Activated naive CD4-positive, alpha-beta T cell treated with anti-CD3 and anti-CD28 coated beads, Interleukin-2, amount 50 U/mL, for 16 hours (primary cell): Measurements from ENCODE around the gene CTLA4.
"Not testable (repeated sequence)": the region's sequence is repeated elsewhere in the genome, so short reads cannot be mapped to it uniquely, and the experiment has no call there.

ENCODE experiments used
- DNase-seq: peaks from one replicate; pipeline ENCODE4 v3.0.0-alpha.2; 2020

Gene CTLA4

DNA sequence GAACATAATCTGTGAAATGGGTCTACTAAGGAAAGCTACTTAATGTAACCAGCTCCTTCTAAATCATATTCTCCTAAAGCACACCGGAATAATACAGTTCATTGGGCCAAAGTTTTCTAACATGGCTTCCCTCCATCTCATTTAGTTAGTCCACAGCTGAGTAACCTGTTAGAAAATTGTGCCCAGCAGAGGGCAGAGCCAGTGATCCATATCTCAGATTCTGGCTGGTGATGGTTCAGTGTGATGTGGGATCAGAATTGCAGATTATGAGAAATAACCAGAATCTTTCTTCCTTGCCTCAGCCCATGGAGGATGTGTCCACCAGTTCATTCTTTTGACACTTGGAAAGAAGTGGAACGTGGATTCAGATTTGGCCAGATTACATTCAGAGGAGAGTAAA, 9.4 kb upstream of the CTLA4 start:
- DNase-seq: peak; percentile 20

DNA sequence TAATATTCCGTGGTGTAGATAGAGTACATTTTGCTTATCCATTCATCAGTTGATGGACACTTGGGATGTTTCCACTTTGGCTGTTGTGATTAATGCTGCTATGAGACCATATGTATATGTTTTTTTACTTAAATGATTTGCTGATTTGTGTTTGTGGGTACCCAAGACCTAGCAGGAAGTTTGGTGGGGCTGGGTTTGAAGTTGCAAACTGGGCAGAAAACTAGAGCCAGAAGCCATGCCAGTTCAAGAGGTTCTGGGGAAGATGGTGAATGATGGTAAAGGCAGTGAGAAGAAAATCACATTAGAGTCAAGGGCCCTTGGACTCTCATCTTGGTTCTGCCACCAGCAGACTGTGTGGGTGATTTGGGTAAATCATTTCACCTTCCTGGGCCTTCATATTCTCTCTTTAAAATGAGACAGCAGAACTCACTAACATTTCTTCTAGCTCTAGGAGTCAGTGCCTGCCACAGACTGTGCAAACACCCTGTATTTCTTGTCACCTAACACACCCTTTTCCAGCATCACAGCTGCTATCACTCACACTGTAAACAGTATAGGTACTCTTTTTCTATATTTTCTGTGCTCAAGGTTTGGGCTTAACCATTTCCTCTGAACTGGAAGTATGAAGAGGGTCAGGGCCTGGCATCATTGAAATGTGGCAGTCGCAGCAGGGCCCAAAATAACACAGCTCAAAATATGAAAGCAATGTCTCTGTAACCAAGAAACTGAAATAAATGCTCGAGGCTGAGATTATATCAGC, 8.4 kb upstream of the CTLA4 start:
- no peak for DNase-seq

DNA sequence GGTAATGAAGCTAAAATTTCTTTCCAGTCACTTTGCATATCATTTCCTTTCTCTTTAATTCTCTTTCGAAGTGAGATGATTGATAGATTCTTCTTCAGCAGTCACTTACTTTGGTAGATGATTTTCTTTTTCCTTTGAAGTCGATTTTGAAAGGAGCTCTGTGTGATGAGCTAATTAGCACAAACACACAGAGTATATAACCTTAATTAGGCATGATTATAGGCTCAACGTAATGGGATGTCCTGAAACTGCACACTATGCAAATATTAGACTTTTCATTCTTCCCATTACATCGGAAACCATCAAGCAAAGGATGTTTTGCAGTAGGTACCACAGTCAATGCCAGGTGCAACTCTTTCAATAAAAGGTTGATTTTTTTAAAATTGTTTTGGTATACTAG, 6.4 kb upstream of the CTLA4 start:
- DNase-seq: no peak

DNA sequence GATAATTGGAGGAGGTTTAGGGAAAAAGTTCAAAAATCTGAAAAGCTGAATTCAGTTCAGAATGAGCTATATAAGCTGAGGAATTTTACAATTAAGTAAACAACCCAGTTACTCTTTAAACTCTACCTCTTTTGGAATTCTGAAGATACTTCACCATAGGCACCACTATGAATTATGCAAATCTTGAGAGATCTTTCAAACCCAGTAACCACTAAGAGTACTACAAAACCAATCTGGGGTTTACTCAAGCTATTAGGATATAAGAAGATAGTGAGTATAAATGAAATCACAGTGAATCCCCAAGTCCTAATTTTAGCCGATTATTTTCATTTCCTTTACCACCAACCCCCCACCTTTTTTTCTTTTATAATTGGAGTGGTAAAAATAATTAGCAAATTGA, 6.0 kb upstream of the CTLA4 start:
- no peak for DNase-seq

DNA sequence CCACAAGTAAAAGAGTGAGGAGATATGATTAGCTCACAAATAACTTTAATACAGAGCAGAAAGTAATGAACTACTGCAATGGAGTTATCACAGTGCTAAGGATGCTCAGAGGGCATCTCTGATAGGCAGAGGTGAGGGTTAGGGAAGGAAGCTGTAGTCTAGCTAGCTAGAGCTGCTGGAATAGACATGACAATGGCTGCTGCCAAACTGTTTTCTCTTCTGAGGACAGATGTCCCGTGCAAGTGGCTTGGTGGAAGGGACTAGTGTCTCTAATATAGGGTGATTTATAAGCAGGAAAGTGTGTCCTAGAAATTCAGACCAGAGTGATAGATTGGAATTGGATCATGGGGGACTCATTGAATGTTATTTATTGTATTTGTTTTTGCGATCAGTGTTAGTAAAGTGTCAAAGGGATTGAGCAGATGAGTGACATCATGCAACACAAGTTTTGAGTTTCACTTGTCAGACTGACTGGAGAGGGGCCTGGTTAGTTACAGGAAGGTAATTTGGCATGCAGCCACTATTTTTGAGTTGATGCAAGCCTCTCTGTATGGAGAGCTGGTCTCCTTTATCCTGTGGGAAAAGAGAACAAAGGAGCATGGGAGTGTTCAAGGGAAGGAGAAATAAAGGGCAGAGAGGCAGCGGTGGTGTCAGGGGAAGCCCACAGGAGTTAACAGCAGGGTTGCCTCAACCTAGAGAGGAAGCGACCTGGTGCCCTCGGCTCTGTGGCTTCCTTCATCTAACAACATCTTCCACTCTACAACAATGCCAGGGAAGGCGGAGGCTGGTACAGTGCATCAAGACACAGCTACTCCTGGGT, 1.9 kb downstream of the CTLA4 start:
- DNase-seq: peak; percentile 44

DNA sequence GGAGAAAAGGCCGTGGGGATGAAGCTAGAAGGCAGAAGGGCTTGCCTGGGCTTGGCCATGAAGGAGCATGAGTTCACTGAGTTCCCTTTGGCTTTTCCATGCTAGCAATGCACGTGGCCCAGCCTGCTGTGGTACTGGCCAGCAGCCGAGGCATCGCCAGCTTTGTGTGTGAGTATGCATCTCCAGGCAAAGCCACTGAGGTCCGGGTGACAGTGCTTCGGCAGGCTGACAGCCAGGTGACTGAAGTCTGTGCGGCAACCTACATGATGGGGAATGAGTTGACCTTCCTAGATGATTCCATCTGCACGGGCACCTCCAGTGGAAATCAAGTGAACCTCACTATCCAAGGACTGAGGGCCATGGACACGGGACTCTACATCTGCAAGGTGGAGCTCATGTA, 2.9 kb downstream of the CTLA4 start:
- peak; percentile 20 for DNase-seq

DNA sequence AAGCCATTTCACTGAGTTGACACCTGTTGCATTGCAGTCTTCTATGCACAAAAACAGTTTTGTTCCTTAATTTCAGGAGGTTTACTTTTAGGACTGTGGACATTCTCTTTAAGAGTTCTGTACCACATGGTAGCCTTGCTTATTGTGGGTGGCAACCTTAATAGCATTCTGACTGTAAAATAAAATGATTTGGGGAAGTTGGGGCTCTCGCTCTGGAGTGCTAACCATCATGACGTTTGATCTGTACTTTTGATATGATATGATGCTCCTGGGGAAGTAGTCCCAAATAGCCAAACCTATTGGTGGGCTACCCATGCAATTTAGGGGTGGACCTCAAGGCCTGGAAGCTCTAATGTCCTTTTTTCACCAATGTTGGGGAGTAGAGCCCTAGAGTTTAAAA, 3.4 kb downstream of the CTLA4 start:
- no peak for DNase-seq

DNA sequence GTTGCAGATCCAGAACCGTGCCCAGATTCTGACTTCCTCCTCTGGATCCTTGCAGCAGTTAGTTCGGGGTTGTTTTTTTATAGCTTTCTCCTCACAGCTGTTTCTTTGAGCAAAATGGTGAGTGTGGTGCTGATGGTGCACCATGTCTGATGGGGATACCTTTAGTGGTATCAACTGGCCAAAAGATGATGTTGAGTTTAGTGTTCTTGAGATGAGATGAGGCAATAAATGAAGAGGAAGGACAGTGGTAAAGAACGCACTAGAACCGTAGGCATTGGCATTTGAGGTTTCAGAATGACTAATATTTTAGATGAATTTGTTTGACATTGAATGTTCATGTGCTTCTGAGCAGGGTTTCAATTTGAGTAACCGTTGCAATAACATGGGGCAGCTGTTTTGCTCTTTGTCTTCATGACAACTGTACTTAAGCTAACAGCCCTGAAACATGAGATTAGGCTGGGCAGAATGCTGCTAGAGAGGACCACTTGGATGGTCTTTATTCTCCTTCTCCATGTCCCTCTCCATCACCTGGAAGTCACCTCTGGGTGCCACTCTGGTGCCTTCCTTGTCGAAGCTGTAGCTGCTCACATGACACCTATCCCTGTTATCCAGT, 3.9 kb downstream of the CTLA4 start:
- peak; percentile 19 for DNase-seq

DNA sequence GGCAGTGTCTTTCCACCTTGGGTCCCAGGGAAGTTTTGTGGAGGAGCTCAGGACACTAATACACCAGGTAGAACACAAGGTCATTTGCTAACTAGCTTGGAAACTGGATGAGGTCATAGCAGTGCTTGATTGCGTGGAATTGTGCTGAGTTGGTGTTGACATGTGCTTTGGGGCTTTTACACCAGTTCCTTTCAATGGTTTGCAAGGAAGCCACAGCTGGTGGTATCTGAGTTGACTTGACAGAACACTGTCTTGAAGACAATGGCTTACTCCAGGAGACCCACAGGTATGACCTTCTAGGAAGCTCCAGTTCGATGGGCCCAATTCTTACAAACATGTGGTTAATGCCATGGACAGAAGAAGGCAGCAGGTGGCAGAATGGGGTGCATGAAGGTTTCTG, 5.9 kb downstream of the CTLA4 start:
- no peak for DNase-seq

DNA sequence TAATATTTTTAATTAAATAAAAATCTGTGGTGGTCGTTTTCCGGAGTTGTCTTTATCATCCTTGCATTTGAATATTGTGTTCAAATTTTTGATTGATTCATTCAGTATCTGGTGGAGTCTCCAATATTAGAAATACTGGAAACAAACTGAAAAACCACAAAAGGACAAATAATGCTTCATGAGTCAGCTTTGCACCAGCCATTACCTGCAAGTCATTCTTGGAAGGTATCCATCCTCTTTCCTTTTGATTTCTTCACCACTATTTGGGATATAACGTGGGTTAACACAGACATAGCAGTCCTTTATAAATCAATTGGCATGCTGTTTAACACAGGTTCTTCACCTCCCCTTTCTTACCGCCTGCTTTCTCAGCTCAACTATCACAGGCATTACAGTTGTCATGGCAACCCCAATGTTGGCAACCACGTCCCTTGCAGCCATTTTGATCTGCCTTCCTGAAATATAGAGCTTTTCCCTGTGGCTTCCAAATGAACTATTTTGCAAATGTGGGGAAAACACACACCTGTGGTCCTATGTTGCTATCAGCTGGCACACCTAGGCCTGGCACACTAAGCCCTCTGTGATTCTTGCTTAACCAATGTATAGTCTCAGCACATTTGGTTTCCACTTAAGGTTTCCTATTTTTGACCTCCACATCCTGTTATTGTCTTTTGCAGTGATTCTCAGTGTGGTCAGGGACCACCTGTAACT, 6.5 kb downstream of the CTLA4 start:
- DNase-seq: no peak

DNA sequence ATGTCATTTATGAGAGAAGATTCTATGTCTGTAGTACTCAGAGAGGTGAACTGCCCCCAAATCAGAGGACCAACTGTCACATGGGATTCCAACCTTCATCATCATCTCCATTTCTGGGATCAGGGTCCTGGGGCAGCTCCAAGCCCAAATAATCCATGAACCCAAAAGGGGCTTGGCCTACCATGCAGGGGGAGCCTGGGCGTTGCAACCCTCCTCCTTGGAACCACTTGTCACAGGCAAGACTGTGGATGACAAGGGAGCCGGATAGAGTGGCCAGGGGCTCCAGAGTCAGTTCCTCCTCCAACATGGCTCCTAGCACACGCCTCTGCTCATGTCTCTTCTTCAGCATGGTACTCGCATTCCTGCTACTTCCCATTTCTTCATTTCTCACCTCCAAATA, 7.9 kb downstream of the CTLA4 start:
- no peak for DNase-seq

DNA sequence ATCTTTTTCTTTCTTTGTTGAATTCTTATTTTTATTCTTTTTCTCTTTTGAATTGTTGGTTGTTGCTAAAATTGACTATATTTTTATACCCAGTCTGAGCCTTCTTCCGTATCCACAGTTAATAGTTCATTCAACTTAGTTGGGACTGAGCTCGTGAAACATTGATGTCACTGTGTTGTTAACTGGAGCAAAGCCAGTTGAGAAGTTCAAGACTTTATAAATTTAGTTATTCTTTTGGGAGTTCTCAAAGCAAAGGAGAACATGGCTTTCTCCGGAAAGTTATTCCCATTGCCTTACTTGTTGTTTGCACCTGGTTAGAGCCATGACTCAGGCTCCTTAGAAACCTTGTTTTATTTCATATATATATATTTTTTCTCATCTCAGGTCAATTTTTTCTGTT, 8.8 kb downstream of the CTLA4 start:
- DNase-seq: no peak

DNA sequence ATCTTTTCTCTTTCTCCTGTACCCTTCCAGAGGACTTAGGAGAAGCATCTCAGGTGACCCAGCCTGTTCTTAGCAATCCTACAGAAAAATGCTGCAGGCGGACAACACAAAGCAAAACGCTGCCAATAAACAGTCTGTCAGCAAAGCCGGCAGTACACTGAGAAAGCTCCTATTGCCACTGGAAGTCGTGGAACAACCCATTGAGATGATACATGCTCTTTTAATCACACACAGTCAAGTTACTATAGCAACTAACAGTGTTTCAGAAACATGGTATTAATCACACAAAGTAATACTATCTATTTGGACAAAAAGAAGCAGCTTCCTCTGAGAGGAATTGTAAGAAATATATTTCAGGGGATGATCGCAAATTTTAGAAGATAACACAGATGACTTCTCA, 10.5 kb downstream of the CTLA4 start:
- DNase-seq: no peak

DNA sequence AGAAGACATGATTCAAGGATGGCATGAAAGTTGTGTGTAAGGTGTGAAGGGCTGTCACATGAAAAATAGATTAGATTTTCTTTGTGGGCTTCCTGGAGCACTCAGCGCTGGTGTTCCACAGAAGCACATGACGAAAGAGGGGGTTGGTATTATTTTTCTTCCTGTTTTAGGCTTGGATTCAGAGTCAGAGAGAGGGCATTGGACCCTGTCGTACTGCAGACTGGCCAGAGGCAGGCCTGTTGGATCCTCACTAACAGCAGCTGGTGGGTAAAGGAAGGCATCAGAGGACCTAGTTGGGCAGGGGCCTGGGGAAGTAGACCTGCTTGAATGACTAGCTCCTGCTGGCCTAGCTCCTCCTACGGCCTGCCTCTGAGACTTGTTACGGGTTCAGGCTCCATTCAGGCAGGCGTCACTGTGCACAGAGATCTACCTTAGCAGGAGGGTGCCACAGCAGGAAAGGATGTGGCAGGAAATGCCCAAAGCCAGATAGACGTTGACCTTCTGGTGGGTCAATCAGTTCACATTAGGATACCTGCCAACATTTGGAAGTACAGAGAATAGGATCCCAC, 13.1 kb downstream of the CTLA4 start:
- no peak for DNase-seq

DNA sequence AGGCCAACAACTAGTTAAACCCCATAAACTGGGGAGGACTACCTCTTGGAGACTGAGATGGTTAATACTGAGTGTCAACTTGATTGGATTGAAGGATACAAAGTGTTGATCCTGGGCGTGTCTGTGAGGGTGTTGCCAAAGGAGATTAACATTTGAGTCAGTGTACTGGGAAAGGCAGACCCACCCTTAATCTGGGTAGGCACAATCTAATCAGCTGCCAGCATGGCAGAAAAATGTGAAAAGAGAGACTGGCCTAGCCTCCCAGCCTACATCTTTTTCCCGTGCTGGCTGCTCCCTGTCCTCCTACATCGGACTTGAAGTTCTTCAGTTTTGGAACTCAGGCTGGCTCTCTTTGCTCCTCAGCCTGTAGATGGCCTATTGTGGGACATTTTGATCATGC, 13.6 kb downstream of the CTLA4 start:
- not testable (repeated sequence) for DNase-seq

DNA sequence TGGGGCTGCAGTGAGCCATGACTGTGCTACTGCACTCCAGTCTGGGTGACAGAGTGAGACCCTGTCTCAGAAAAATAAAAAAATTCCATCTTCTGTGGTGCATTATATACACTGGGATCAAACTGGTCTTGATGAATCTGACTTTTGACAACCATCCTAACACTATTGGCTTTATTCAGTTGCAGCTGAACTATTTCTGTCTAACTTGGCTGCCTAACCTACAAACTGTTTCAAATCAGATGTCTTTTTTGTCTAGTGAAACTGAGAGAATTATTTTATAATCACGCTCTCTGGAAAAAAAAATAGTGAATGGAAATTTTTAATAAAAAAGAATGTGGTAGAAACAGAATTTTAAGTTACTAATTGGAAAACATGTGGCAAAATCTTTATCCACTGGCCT, 15.0 kb downstream of the CTLA4 start:
- DNase-seq: no peak

DNA sequence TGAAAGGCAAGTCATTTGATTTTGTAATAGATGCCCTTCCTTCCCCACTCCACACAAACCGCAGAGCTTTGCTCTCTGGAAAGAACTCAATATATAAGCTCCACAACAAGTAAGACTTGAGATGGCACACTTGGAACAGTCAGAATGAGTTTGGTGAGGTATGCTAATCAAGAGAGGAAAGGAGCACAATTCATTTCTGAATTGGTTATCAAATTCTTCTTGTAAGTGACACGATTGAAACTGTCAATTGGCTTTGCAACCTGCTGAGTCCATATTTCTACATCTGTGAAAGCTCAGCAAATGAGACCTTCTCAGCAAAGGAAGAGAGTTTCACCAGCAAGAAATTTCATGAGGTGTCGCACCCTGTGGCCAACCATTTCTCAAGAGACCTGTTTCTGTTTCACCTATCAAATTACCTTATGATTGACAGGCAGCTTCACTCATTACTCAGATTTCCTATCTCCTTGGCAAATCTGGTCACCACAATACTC, 19.1 kb downstream of the CTLA4 start:
- no peak for DNase-seq

DNA sequence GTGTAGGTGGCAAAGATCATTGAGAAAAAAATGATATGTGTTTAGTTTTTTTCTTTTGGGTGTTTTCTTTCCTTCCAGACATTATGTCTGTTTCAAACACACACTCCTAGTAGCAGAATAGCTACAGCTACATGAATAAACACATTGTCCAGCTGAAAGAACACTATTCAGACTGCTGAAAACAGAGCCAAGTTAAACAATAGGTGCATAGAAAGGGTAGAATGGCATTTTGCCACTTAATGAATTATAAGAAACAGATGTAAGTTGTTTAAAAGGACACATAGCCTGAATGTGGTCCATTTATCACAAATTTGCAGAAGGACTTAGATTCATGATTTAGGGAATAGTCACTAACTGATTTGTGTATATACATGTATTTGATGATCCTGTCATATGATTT, 20.1 kb downstream of the CTLA4 start:
- DNase-seq: no peak

DNA sequence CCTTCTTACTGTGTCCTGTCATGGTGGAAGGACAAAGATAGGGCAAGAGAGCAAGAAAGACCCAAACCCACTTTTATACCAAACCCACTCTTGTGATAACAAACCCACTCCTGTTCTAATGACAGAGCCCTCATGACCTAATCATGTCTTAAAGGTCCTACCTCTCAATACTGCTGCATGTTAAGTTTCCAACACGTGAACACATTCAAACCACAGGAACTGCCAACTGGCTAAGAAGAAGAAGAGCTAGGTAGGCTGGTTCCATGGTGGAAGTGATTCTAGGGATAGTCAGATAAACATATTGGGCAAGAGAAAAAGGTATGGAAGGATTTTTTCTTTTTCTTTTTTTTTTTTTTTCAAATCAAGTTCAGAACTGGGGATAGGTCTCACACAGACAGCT, 22.0 kb downstream of the CTLA4 start:
- DNase-seq: no peak

DNA sequence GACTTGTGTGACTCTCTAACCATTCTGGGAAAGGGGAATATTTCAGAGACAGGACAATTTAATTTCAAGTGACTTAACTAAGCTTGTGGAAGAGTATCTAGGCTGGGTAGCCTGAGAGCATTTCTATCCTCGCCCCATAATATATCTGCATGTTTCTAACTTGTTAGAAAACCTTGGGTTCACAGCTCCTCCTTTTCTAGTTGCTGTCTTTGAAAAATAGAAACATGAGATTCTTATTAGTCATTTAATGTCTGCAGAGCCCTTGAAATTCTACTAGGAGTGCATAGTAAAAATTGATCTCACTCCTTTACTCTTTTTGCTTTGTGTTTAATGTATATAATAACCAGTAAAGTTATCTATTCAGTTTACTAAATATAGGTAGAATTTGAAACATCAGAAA, 22.4 kb downstream of the CTLA4 start:
- no peak for DNase-seq

DNA sequence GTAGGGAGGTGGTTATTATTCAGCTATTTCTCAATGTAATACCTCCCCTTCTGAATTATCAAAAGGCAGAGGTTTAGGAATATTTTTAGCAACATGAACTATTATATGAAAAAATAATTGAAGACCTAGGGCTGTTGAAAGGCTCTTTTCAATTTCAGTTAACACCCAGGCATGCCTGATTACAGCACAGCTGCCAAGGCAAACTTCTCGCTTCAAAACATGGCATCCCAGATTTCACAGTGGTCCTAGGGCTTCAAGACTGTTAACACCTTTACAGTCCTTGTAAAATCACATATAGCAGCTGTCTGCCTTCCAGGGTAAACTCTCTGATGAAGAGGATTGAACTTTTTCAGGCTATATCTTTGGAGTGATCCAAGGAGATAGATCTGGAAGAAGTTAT, 23.2 kb downstream of the CTLA4 start:
- DNase-seq: no peak

DNA sequence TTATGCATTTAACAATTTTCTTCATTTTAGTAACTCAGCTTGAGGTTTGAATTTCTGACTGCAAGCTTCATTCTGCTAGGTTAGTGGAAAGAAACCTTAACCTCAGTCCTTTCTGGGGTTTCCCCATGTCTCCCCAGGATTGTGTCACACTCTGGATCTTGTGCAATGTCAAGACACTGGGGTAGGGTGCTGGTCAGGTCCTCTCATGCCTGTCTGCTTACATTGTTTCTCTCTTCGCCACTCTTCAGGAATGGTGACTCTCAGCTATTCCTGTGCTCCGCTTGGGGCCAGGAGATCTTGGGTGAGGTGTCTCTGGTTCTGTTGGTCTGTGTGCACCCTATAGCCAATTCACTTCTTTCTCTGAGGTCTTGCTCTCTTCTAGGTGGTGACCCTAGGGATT, 23.9 kb downstream of the CTLA4 start:
- peak; percentile 38 for DNase-seq

DNA sequence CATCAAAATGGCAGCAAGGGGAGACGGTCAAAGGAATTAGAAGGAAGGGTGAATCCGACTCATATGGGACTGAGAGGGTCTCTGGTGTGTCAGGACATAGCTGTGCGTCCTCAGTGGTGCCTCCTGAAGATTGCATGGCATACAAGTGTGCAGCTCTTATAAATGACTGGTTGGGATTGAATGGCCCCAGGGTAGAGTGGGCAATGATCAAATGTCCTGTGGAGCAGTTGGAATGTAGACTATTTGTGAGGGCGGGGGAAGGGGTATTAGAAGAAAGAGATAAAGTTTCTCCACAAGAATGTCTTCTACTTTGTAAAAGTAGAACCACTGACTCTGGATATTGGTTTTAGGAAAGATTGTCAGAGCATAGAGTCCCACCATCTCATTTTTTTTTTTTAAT, 24.6 kb downstream of the CTLA4 start:
- DNase-seq: no peak
